D721Med (cell line): ENCODE measurements around the gene TRMT1L.
A peak's percentile ranks its signal among the peaks of the same experiment; 100 is the strongest.

Experiments
- DNase-seq: peaks from one replicate; pipeline ENCODE4 v3.0.0; 2011; ENCODE audit warnings: low spot score; ENCODE audit not compliant: insufficient read length
- FAIRE-seq: peaks from 2 replicates; lab custom pipeline; 2011; peaks lifted over from hg19 to GRCh38; lab: Jason Lieb, UNC
- CTCF ChIP-seq: IDR thresholded peaks from 2 replicates; pipeline ENCODE4 v1.5.1; 2012; ENCODE audit warnings: mild to moderate bottlenecking, control low read depth; ENCODE audit not compliant: insufficient read depth; ENCODE audit errors: missing control alignments

Gene TRMT1L

GRCh38 chr1:185075476-185075875 lies 81.3 kb downstream of the TRMT1L start:
- TF ChIP-seq CTCF: no peak
- DNase-seq (no peak), FAIRE-seq (peak; percentile 87)

- TF ChIP-seq CTCF: no peak
- DNase-seq (no peak), FAIRE-seq (no peak)
Measured at GRCh38 chr1:185074307-185074706, 82.4 kb downstream of the TRMT1L start.

- peak; percentile 16 for FAIRE-seq
- DNase-seq: no peak
- no peak for TF ChIP-seq CTCF
Measured at GRCh38 chr1:185073725-185074124, 83.0 kb downstream of the TRMT1L start.

GRCh38 chr1:185070051-185070450 lies 86.7 kb downstream of the TRMT1L start:
- no peak for TF ChIP-seq CTCF
- FAIRE-seq: no peak
- DNase-seq: no peak

GRCh38 chr1:185069202-185069772 lies 87.5 kb downstream of the TRMT1L start:
- no peak for TF ChIP-seq CTCF
- FAIRE-seq: peak; percentile 95
- peak; percentile 34 for DNase-seq

GRCh38 chr1:185068341-185068740 lies 88.4 kb downstream of the TRMT1L start:
- TF ChIP-seq CTCF: no peak
- FAIRE-seq (peak; percentile 38), DNase-seq (no peak)
